ENCODE data around the gene PGAP6. TPM values are rescaled to one million over a fixed set of nuclear protein-coding genes. Genes with fewer than 3 reads are reported as not detected.
A peak's percentile ranks its signal among the peaks of the same experiment; 100 is the strongest.

PGAP6 gene
- total and polyA plus RNA-seq, 9 of the 15 experiments (the other 6 are each of a cell fraction or from before 2014, with no cell fraction given) = 0.45 to 50.2 (median 39.3) TPM

DNA sequence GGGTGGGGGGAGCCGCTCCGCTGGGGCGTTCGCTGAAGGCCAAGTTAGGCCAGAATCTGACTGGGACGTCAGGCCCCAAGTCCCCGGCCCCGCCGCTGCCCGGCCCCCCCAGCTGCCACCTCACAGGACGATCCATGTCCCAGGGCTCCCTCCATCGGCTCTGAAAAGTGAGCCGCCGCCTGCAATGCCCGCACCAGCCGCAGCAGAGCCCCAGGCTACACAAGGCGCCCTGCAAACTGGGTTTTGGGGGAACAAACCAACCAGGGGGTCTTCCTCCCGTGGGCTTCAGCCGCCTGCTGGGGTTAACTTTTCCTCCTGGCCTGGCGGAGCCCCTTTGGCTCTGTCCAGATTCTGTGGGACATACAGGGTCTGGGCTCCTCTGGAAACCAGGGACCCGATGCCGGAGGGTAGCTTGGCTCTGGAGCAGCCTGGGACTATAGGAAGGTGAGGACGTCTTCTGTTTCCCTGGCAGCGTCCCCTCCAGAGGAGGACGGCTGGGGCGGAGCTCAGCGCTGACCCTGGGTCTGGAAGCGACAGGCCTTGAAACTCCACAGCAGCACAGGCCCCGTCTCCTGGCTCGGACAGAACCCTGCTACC, 16.1 kb upstream of the PGAP6 start (continued):
- no peak for TF ChIP-seq FOXO4 (CRISPR knock-in tag; IDR thresholded peaks at IDR 0.05)
- no peak for TF ChIP-seq ZKSCAN3 (CRISPR knock-in tag; IDR thresholded peaks at IDR 0.05)
- TF ChIP-seq TBL1XR1 (IDR thresholded peaks at IDR 0.05; ENCODE audit: low read length in 2 of 2) = no peak
- no peak for TF ChIP-seq NFE2L1 (tag; IDR thresholded peaks at IDR 0.05; ENCODE audit: borderline replicate concordance, low read depth)
- no peak for TF ChIP-seq TARDBP (IDR thresholded peaks at IDR 0.05)
- TF ChIP-seq ZNF274 (IDR thresholded peaks at IDR 0.05; ENCODE audit: borderline replicate concordance, low read depth, low read length) = no peak
- no peak for TF ChIP-seq ZC3H4 (CRISPR knock-in tag; IDR thresholded peaks at IDR 0.05; ENCODE audit: borderline replicate concordance)
- 0 out of 2 replicates have a peak, but pooled peaks have one; percentile 8 for TF ChIP-seq TCF3 (CRISPR knock-in tag; IDR thresholded peaks at IDR 0.05)
- TF ChIP-seq PHF21A (IDR thresholded peaks at IDR 0.05; ENCODE audit: borderline replicate concordance, low read depth) = no peak
- no peak for TF ChIP-seq ZBTB1 (CRISPR knock-in tag; IDR thresholded peaks at IDR 0.05; ENCODE audit: borderline replicate concordance, low read depth)
- no peak for TF ChIP-seq POLR2AphosphoS2 (IDR thresholded peaks at IDR 0.05; ENCODE audit: low read length)
- TF ChIP-seq SMC3 (conservative IDR thresholded peaks at IDR 0.05; ENCODE audit: insufficient read depth, low read depth, low read length) = 0 out of 2 replicates have a peak, but pooled peaks have one; percentile 9
- TF ChIP-seq, protein P1, sequence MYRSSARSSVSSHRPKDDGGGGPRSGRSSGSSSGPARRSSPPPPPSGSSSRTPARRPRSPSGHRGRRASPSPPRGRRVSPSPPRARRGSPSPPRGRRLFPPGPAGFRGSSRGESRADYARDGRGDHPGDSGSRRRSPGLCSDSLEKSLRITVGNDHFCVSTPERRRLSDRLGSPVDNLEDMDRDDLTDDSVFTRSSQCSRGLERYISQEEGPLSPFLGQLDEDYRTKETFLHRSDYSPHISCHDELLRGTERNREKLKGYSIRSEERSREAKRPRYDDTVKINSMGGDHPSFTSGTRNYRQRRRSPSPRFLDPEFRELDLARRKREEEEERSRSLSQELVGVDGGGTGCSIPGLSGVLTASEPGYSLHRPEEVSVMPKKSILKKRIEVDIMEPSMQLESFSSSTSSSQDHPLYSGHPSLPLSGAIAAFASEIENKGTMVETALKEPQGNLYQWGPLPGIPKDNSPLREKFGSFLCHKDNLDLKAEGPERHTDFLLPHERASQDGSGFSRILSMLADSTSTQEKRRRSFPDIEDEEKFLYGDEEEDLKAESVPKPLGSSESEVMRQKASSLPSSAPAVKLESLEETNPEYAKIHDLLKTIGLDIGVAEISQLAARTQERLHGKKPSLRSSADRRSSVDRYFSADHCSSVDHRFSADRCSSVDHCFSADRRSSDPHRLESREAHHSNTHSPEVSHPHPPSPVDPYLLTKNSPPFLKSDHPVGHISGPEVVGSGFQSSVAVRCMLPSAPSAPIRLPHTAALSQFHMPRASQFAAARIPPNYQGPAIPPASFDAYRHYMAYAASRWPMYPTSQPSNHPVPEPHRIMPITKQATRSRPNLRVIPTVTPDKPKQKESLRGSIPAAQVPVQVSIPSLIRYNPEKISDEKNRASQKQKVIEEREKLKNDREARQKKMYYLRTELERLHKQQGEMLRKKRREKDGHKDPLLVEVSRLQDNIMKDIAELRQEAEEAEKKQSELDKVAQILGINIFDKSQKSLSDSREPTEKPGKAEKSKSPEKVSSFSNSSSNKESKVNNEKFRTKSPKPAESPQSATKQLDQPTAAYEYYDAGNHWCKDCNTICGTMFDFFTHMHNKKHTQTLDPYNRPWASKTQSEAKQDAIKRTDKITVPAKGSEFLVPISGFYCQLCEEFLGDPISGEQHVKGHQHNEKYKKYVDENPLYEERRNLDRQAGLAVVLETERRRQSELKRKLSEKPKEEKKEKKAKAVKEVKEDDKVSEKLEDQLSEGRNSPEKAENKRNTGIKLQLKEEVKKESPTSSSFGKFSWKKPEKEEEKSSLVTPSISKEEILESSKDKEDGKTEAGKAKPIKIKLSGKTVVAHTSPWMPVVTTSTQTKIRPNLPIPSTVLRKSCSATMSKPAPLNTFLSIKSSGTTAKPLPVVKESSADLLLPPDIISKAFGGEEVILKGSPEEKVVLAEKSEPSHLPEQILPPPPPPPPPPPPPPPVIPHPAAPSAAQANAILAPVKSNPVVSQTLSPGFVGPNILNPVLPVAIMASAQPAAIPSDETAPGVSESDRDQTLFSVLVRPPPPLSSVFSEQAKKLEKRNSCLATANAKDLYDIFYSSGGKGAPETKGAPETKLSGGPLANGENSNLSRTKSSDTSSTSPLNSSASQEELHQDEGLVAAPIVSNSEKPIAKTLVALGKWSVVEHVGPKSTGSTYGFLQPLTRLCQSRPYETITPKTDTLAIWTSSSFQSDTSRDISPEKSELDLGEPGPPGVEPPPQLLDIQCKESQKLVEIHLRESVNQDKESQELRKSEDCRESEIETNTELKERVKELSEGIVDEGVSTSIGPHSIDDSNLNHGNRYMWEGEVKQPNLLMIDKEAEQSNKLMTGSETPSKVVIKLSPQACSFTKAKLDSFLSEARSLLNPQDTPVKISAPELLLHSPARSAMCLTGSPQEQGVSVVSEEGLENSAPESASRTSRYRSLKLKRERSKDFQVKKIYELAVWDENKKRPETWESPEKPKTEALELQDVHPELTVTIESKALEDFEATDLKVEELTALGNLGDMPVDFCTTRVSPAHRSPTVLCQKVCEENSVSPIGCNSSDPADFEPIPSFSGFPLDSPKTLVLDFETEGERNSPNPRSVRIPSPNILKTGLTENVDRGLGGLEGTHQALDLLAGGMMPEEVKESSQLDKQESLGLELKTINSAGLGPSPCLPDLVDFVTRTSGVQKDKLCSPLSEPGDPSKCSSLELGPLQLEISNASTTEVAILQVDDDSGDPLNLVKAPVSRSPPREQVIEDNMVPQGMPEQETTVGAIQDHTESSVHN (IDR thresholded peaks at IDR 0.05; ENCODE audit: borderline replicate concordance in 1 of 2, low read depth in 1 of 2) = no peak
- TF ChIP-seq HEY1 (CRISPR knock-in tag; IDR thresholded peaks at IDR 0.05; ENCODE audit: borderline replicate concordance) = no peak
- TF ChIP-seq CHD1 (IDR thresholded peaks at IDR 0.05; ENCODE audit: low read length) = no peak
- TF ChIP-seq BMI1 (IDR thresholded peaks at IDR 0.05; ENCODE audit: low read length) = no peak
- no peak for TF ChIP-seq POLR2A (conservative IDR thresholded peaks at IDR 0.05)
- no peak for TF ChIP-seq GATA2 (CRISPR knock-in tag; IDR thresholded peaks at IDR 0.05)
- no peak for TF ChIP-seq MEF2A (IDR thresholded peaks at IDR 0.05; ENCODE audit: control insufficient read depth, low read depth, low read length)
- no peak for TF ChIP-seq ZBTB7A (IDR thresholded peaks at IDR 0.05; ENCODE audit: borderline replicate concordance, control insufficient read depth, low read depth, low read length)
- TF ChIP-seq PYGO2 (tag; IDR thresholded peaks at IDR 0.05) = no peak

All from K562 (cell line).